Stimulated activated CD4-positive, alpha-beta T cell treated with anti-CD3 and anti-CD28 coated beads, Interleukin-12 subunit alpha, Interleukin-12 subunit beta, amount 100 ng/mL, for 24 hours (primary cell): ENCODE results near the gene AHCYL2.
"Not testable (repeated sequence)": the region's sequence is repeated elsewhere in the genome, so short reads cannot be mapped to it uniquely, and the experiment has no call there.

ENCODE experiments used
- DNase-seq, 2 experiments: peaks; one replicate each; pipeline ENCODE4 v3.0.0-alpha.2; 2020; ENCODE audit warnings: low read depth in 2 of 2

Gene AHCYL2

GRCh38 chr7:129244220-129244619 lies 19.4 kb downstream of the AHCYL2 start:
- no peak for DNase-seq

DNA sequence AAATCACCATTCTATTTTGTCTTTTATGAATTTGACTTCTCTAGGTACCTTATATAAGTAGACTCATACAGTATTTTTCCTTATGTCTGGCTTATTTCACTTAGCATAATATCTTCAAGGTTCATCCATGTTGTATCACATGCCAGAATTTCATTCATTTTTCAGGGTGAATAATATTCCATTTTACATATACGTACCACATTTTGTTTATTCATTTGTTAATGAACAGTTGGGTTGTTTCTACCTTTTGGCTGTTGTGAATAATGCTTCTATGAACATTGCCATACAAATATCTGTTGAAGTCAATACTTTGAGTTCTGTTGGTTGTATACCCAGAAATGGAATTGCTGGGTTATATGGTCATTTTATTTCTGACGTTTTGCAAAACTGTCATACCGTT lies 20.7 kb downstream of the AHCYL2 start:
- no peak for DNase-seq

- DNase-seq: no peak
Measured at GRCh38 chr7:129247087-129247486, 22.3 kb downstream of the AHCYL2 start.

- no peak for DNase-seq
Measured at GRCh38 chr7:129252128-129252527, 27.3 kb downstream of the AHCYL2 start.

DNA sequence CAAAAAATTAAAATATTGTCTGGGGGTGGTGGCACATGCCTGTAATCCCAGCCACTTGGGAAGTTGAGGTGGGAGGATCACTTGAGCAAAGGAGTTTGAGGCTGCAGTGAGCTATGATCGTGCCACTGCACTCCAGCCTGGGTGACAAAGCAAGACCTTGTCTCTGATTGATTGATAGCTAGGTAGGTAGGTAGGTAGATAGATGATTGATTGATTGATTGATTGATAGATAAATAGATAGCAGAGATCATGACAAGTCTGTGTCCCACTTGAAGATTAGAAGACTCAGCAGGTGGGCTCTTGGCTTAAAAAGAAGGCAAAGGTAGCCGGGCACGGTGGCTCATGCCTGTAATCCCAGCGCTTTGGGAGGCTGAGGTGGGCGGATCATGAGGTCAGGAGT lies 27.8 kb downstream of the AHCYL2 start:
- DNase-seq: not testable (repeated sequence)

DNA sequence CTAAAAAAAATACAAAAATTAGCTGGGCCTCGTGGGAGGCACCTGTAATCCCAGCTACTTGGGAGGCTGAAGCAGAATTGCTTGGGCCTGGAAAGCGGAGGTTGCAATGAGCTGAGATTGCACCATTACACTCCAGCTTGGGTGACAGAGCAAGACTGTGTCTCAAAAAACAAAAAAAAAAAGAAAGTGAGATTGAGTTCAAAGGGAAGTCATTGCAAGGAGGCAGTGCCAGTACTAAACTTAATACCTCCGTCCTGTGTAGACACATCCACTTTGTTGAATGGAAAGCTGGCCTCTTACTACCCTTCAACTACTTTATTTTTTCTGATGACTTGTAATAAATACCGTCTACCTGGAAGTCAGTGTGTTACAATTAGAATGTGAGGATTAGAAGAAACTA lies 31.0 kb downstream of the AHCYL2 start:
- DNase-seq: no peak

- DNase-seq: no peak
Measured at GRCh38 chr7:129256221-129256620, 31.4 kb downstream of the AHCYL2 start.

DNA sequence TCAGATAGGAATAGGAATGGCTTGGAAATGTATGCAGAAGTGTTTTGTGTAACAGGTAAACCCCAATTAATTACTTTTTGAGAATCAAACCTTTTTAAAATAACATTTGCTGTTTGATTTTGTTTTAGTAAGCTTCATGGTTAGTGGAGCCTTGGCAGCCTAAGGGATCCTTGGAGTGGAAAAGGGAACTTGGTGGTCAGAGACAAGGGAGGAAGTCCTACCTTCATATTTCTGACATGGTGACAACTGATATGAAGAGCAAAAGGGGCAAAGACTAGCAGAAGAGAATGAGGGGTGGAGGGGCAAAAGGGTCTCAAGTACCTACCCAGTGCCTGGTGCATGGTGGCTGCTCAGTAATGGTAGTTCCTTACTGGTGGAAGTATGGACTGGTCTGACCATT lies 32.3 kb downstream of the AHCYL2 start:
- DNase-seq: no peak

DNA sequence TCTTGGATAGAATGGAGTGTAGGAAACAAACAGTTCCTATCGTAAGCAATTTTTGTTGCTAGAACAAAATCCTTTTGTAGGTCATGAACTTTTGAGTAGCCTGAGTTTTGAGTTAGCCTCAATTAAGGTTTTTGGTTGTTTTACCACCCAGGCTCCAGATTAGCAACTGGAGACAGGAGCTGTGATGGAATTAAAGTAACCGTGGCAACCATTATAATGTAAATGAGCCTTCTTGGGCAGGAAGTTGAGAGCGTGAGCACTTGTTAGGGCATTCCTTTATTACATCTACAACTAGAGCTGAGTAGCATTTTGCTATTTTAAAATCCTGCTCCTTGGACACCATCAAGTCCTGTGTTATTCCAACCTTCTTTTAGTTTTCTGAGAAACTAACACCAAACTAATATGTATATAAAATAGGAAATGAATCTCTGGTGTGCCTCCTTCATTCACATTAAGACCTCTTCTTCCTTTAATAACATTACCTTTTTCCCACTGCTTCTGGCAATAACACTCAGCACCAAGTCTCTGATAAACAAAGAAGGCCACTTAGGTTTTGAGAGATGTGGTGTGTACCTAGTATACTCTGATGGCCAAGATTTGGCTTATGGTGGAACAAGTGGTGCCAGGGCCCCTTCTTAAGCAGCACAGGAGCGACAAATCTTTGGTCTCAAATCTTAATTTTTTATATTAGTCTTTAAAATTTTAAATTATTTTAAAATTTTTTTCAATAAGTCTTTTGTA lies 34.0 kb downstream of the AHCYL2 start:
- DNase-seq: no peak

DNA sequence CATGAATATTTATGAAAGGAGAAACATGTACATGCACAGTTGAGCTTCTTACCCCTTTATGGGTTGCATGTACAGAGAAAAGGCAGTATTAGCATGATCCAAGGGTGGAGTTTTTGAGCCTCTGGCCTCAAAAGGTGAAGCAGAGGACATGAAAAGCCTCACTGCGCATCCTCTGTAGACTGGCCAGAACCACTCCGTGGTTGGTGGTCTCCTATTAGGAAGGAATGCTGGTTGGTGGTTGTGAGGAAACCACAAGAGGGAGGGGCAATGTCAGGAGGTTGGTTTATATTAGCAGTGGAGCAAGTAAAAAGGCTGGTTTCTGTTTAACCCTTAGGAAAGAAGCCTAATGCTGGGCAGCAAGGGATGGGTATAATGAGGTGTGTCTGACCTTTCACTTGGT lies 37.5 kb downstream of the AHCYL2 start:
- no peak for DNase-seq

- DNase-seq: no peak
Measured at GRCh38 chr7:129263168-129263567, 38.3 kb downstream of the AHCYL2 start.

DNA sequence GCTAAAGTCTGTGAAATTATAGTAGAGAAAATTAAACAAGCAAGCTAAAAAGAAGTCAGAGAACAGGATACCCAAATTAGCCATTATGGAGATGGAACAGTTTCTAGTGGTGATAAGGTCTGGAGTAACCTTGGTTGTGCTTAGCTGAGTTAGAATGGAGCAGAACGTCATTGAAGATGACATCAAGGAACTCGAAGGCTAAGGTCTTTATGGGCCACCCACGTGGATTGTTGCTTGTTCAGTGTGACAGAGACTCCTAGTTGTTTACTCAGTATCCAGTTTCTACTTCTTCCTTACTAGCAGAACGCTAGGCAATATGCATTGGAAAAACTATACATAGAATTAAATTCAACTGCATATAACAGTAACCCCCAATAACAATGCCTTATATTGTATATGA lies 39.7 kb downstream of the AHCYL2 start:
- DNase-seq: no peak

- no peak for DNase-seq
Measured at GRCh38 chr7:129265328-129265727, 40.5 kb downstream of the AHCYL2 start.

- no peak for DNase-seq
Measured at GRCh38 chr7:129266181-129266580, 41.4 kb downstream of the AHCYL2 start.

DNA sequence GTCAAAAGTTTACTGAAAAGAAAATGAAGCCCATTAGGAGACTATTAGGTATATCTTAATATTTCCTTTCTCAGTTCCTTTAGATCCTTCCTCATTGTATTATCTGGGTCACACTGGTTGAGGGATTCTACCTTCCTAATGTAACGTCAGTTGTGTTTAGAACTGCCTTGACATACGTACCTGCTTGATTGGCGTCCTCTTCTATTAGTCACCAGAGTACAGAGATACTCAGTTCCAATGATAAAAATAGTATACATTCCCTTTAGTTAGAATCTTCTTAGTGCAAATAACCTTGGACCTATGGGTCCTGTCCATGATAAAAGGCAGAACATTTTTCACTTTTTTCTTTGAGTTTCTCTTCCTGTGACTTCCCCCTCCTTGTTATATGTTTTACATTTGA lies 45.2 kb downstream of the AHCYL2 start:
- no peak for DNase-seq

GRCh38 chr7:129271500-129272355 lies 46.9 kb downstream of the AHCYL2 start:
- DNase-seq: peak; percentile 24 to 47

DNA sequence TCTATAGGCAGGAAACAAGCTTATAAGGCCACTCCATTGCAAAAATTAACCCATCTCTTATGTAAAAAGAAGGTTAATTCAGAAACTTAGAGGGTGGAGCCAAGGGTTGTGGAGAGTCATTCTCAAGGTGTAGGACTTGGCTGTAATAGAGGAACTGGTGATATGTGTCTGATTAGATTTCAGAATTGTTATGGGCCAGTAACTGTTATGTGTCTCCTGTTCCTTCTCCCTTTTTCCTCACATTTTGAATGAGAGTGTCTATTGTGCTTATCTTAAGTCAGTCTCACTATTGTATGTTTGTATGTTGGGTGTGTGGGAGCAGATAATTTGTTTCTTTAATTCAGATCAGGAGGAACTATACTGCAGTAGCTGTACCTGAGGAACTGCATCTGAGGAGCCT lies 49.1 kb downstream of the AHCYL2 start:
- DNase-seq: no peak

DNA sequence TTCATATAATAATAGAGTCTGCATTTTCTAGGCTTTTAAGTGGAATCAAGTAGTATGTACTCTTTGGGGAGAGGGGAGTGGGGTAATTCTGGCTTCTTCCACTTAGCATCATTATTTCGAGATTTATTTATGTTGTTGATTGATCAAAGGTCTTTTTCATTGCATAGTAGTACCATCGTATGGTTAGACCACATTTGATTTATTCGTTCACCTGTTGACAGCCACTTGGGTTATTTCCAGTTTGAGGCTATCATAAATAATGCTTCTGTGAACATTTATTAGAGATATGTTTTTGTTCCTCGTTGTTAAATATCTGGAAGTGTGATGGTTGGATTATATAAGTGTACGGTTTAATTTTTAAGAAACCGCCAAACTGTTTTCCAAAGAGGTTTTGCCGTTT lies 52.8 kb downstream of the AHCYL2 start:
- DNase-seq: no peak

- no peak for DNase-seq
Measured at GRCh38 chr7:129278688-129279087, 53.9 kb downstream of the AHCYL2 start.

- DNase-seq: no peak
Measured at GRCh38 chr7:129279757-129280156, 54.9 kb downstream of the AHCYL2 start.

GRCh38 chr7:129281163-129281562 lies 56.3 kb downstream of the AHCYL2 start:
- DNase-seq: no peak

DNA sequence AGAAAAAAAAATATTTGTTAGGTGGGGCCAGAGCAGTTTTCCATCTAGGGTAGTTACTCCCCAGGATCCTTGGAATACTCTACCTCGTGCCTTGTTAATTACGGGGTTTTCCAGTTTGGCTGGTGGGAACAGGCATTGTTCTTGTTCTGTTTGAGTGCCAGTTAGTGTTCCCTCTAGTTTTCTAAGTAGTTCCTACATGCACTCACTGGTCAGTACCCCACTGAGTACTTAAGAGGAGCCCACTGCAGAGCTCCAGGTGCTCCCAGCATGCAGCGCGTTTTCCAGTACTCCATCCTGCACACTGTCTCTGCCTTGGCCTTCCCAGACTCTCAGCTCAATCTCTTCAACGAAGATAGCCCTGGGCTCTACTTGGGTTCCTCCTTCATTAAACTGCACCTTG lies 58.0 kb downstream of the AHCYL2 start:
- DNase-seq: no peak

DNA sequence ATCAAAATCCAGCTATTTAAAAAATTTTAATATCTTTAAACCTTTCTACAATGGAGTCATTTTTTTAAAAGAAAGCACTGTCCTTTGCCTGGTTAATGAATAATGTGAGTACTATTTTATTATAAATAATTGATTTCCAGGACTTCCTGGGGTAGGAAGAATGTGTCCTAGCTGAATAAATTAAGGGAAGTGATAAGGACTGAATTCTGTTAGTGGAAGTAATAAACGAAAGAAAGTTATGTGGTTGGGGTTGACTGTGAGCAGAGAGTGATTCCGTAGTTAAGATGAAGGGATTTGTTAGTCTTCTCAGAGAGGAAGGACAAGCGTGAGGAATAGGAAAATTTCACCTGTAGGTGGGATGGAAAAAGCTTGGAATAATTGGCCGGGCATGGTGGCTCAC lies 59.1 kb downstream of the AHCYL2 start:
- no peak for DNase-seq
